Right lobe of liver (tissue), 4 donors: ENCODE data around the gene RGS16.

ENCODE experiments used
- CTCF ChIP-seq, 4 donors: fragments of 200-600 bp in 3 of 4; fragments of 450-650 bp in 1 of 4; IDR thresholded peaks; one replicate each; pipeline versions ENCODE4 v1.5.1 to v1.8.0; 2016 to 2022; ENCODE audit warnings: antibody characterized with exemption in 4 of 4, mild to moderate bottlenecking in 2 of 4
- POLR2A ChIP-seq: fragments of 450-650 bp; IDR thresholded peaks from one replicate; pipeline ENCODE4 v1.6.1; 2017; ENCODE audit warnings: antibody characterized with exemption, mild to moderate bottlenecking
- donor health status: DM: no; HTN: no; CAD: no.
- donor health status: DM: no; HTN: no; CAD: no.
- donor health status: DM: no; HTN: yes; CAD: no.

GRCh38 chr1:182587093-182587492 lies 17.1 kb downstream of the RGS16 start:
- TF ChIP-seq CTCF (IDR thresholded peaks at IDR 0.05) (no peak), POLR2A (no peak)
